ENCODE data around the gene BORCS5.

DNA sequence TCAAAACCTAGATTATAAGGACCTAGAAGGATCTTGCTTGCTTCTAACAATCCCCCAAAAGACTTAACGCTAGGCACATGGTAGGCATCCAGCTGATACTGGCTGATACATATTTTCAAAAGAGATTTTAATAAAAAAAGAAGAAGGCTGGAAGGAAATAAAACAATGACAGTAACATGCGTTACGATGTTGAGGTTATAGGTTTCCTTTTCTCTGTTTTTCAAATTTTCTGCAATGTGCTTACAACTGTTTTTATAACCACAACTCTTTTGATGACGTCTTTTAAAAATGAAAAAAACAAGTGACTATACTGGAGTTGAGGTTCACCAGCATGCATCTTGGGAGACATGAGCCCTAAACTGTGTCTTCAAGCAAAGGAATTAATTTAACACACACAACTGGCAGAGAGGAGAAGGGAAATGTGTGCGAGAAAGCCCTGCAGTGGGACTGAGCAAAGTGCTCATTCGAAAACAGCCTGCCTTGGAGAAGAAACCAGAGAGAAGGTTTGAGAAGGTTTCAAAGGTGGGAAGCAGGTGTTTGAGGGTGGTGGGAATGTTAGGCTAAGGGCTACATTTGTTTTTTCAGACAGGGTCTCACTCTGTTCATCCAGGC, 125.4 kb downstream of the BORCS5 start:
- TF ChIP-seq, protein P1, sequence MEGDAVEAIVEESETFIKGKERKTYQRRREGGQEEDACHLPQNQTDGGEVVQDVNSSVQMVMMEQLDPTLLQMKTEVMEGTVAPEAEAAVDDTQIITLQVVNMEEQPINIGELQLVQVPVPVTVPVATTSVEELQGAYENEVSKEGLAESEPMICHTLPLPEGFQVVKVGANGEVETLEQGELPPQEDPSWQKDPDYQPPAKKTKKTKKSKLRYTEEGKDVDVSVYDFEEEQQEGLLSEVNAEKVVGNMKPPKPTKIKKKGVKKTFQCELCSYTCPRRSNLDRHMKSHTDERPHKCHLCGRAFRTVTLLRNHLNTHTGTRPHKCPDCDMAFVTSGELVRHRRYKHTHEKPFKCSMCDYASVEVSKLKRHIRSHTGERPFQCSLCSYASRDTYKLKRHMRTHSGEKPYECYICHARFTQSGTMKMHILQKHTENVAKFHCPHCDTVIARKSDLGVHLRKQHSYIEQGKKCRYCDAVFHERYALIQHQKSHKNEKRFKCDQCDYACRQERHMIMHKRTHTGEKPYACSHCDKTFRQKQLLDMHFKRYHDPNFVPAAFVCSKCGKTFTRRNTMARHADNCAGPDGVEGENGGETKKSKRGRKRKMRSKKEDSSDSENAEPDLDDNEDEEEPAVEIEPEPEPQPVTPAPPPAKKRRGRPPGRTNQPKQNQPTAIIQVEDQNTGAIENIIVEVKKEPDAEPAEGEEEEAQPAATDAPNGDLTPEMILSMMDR (IDR thresholded peaks at IDR 0.05): no peak
- TF ChIP-seq EZH2 (IDR thresholded peaks at IDR 0.05): no peak

Measured in neural progenitor cell (in vitro differentiated cells).